Mucosa of descending colon (tissue), 3 donors: ENCODE results near the gene KCNQ1OT1. TPM values are rescaled to one million over a fixed set of nuclear protein-coding genes. Genes with fewer than 3 reads are reported as not detected.
A peak's percentile ranks its signal among the peaks of the same experiment; 100 is the strongest.

Experiments used
- ATAC-seq: fragments of 200-7000 bp; cut with Tn5 transposase; one replicate; pipeline ENCODE4 v1.9.1; 2020; ENCODE audit warnings: mild to moderate bottlenecking, moderate library complexity
- DNase-seq, 3 donors: peaks; one replicate each; pipeline ENCODE4 v3.0.0-alpha.2; 2020
- H3K36me3 ChIP-seq: fragments of 200-600 bp; one replicate; pipeline ENCODE4 v1.8.0; 2021; ENCODE audit warnings: low read depth, mild to moderate bottlenecking
- H3K4me1 ChIP-seq: fragments of 200-600 bp; one replicate; pipeline ENCODE4 v1.8.0; 2021; ENCODE audit warnings: low read depth, mild to moderate bottlenecking
- H3K4me3 ChIP-seq: fragments of 200-600 bp; one replicate; pipeline ENCODE4 v1.8.0; 2021; ENCODE audit warnings: mild to moderate bottlenecking
- H3K9me3 ChIP-seq: fragments of 200-600 bp; one replicate; pipeline ENCODE4 v1.8.0; 2021; ENCODE audit warnings: mild to moderate bottlenecking
- CTCF ChIP-seq: fragments of 200-600 bp; IDR thresholded peaks from one replicate; pipeline ENCODE4 v1.8.0; 2022; ENCODE audit warnings: antibody characterized with exemption, mild to moderate bottlenecking
- intact Hi-C, 2 donors: fragments of 100-400 bp; cut with DNase I in 1 of 2; cut with micrococcal nuclease in 1 of 2; formaldehyde crosslinking; loops; one replicate each; pipeline versions ENCODE4 v1.11.0 to v1.11.1; 2022; cut with DNase I, micrococcal nuclease
- total RNA-seq, 3 donors: library from RNA; stranded (reverse); fragmentation: NEBNext Ultra II Directional in 2 of 3; extraction: Animal tissue kit (Norgen Biotek cat#: 25700) in 2 of 3; gene quantifications; one replicate each; pipeline versions ENCODE4 v1.2.1 to v1.2.4, GENCODE V29; 2021 to 2023
- donor health status: DM: no; HTN: no; CAD: no; lungs with moderate emphysema.
- donor health status: DM: no; HTN: no; CAD: no.
- donor health status: DM: no; HTN: yes; CAD: no.

KCNQ1OT1 gene
- total RNA-seq, 3 donors from 2014 or later: 1.5 to 1.7 (median 1.7) TPM

DNA sequence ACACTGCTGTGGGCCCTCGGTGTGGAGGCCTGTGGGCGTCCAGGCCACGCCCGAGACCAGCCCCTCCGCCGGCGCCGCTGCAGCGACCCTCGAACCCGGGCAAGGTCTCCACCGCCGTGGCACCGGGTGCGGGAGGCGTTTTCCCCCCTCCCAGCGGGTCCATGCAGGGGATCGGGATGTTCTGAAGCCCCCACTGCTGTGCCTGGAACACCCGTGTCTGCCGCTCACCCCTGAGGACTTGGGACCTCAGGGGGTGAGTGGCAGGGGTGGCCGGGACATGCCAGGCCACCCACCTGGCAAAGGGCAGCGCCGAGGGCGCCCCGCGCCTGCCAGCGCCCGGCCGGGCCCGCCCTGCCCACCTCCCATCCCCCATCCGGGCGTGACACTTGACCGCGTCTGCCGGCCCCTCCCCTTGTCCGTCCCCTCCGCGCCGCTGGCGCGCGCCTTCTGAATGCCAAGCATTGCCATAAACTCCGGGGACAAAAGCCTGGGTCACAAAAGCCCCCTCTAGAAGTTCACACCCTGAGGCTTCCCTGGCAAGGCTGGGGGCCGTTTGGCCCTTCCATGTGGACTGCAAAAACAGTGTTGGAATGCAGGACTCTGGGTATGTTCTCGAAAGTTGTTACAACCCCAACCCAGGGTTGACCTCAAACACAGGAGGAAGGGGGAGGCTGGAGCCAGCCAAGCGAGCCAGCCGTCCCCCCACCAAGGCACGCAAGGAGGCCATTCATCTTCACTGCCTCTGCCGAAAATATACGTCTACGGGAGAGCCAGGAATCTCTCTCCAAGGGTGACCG lies 819 bp upstream of the KCNQ1OT1 start:
- peak overlapping the region; percentile 46 for H3K4me3 ChIP-seq
- H3K36me3 ChIP-seq: no peaks in the 10 kb centered on the region
- no peaks in the 10 kb centered on the region for H3K9me3 ChIP-seq
- intact Hi-C loops: no loop called here
- TF ChIP-seq CTCF: no peak
- H3K4me1 ChIP-seq: no peaks in the 10 kb centered on the region
- ATAC-seq (peak; percentile 76), DNase-seq (peak; percentile 83 to 86 (median 86))

DNA sequence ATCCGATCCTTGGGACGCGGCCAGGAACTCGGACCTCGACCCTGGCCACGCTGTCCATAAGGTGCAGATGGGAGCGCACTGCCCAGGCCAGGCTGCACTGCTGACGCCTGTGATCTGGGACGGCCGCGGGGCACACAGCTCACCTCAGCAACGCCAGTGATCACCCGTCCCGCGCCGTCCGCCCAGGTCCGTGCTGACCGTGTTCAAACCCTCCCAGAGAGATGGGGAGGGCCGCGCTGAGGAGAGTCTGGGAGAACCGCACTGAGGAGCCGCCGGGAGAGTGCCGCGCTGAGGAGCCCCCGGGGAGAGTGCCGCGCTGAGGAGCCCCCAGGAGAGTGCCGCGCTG lies 636 bp downstream of the KCNQ1OT1 start:
- DNase-seq: peak in 2 of 3 donors; percentile 25 to 44
- peak; percentile 26 for ATAC-seq
- Histone ChIP-seq H3K4me3 (peak overlapping the region; percentile 46), H3K4me1 (peaks cover 4% of the 10 kb centered on the region), H3K9me3 (no peaks in the 10 kb centered on the region), H3K36me3 (no peaks in the 10 kb centered on the region)
- intact Hi-C loops: loop anchor here in 1 of 2 donors (10.0 kb wide), 1 partner anchor 186 kb away; the partner anchor contains the start of gene CDKN1C
- no peak for TF ChIP-seq CTCF

GRCh38 chr11:2698386-2699184 lies 1.2 kb downstream of the KCNQ1OT1 start:
- H3K36me3 ChIP-seq: no peaks in the 10 kb centered on the region
- DNase-seq (no peak), ATAC-seq (no peak)
- peaks cover 4% of the 10 kb centered on the region for H3K4me1 ChIP-seq
- H3K9me3 ChIP-seq: no peaks in the 10 kb centered on the region
- intact Hi-C loops: loop anchor here in 1 of 2 donors (10.0 kb wide), 1 partner anchor 186 kb away; the partner anchor contains the start of gene CDKN1C
- H3K4me3 ChIP-seq: peak overlapping the region; percentile 46
- TF ChIP-seq CTCF: no peak

- no peaks in the 10 kb centered on the region for H3K36me3 ChIP-seq
- H3K4me1 ChIP-seq: peaks cover 4% of the 10 kb centered on the region
- TF ChIP-seq CTCF: no peak
- ATAC-seq (no peak), DNase-seq (no peak)
- no peaks in the 10 kb centered on the region for H3K9me3 ChIP-seq
- intact Hi-C loops: loop anchor here in 1 of 2 donors (10.0 kb wide), 1 partner anchor 187 kb away; the partner anchor contains the start of gene CDKN1C
- H3K4me3 ChIP-seq: no peak overlapping the region
Measured at GRCh38 chr11:2697866-2698265, 1.9 kb downstream of the KCNQ1OT1 start.

DNA sequence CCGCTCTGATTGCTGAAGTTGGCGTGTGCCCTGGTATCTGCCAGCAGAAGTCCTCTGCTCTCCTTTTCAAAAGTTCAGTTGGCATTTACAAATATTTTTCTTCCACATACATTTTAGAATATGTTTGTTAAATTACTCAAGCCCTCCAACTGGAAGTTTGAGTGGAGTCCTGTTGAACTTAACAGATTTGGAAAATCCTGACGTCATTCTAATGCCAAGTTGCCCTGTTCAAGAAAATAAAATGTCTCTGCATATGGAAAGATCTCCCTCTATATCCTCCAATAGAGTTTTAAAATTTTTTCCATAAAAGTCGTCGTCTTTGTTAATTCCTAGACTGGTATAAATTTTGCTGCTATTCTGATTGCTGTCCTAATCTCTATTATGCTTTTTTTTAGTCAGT lies 3.3 kb downstream of the KCNQ1OT1 start:
- intact Hi-C loops: loop anchor here in 1 of 2 donors (10.0 kb wide), 1 partner anchor 188 kb away; the partner anchor contains the start of gene CDKN1C
- no peaks in the 10 kb centered on the region for H3K9me3 ChIP-seq
- H3K4me1 ChIP-seq: peaks cover 4% of the 10 kb centered on the region
- DNase-seq (no peak), ATAC-seq (no peak)
- H3K36me3 ChIP-seq: no peaks in the 10 kb centered on the region
- no peak for TF ChIP-seq CTCF
- no peak overlapping the region for H3K4me3 ChIP-seq
